Neuronal stem cell (in vitro differentiated cells): ENCODE measurements around the gene CBARP.
A peak's percentile ranks its signal among the peaks of the same experiment; 100 is the strongest.

Source experiments
- DNase-seq: peaks from one replicate; pipeline ENCODE4 v3.0.0-alpha.2; 2013; ENCODE audit warnings: low spot score
- H2AFZ ChIP-seq: one replicate; pipeline ENCODE4 v1.6.1; 2013; ENCODE audit warnings: mild to moderate bottlenecking, low read length, inconsistent platforms
- H2AK5ac ChIP-seq: 2 replicates; pipeline ENCODE4 v1.6.1; 2013; ENCODE audit warnings: low read depth, mild to moderate bottlenecking, inconsistent platforms, low read length, moderate library complexity, mixed read lengths
- H2BK120ac ChIP-seq: 2 replicates; pipeline ENCODE4 v1.6.1; 2013; ENCODE audit warnings: low read depth, mild to moderate bottlenecking, inconsistent platforms, low read length, moderate library complexity, mixed read lengths
- H2BK12ac ChIP-seq: one replicate; pipeline ENCODE4 v1.6.1; 2013; ENCODE audit warnings: low read length, inconsistent platforms
- H2BK15ac ChIP-seq: 2 replicates; pipeline ENCODE4 v1.6.1; 2013; ENCODE audit warnings: mild to moderate bottlenecking, low read length, inconsistent platforms, mixed read lengths
- H2BK5ac ChIP-seq: one replicate; pipeline ENCODE4 v1.6.1; 2013; ENCODE audit warnings: inconsistent platforms, mild to moderate bottlenecking, low read length, moderate library complexity
- H3K14ac ChIP-seq: one replicate; pipeline ENCODE4 v1.6.1; 2013; ENCODE audit warnings: low read length, inconsistent platforms
- H3K18ac ChIP-seq: 2 replicates; pipeline ENCODE4 v1.6.1; 2013; ENCODE audit warnings: low read length, inconsistent platforms
- H3K23ac ChIP-seq: 2 replicates; pipeline ENCODE4 v1.6.1; 2013; ENCODE audit warnings: low read depth, mild to moderate bottlenecking, mixed read lengths, low read length, inconsistent platforms; ENCODE audit not compliant: poor library complexity
- H3K27ac ChIP-seq: replicated peaks from 3 replicates; pipeline ENCODE4 v1.5.1; 2013; ENCODE audit warnings: low read length, inconsistent platforms
- H3K27me3 ChIP-seq, 3 experiments: 2 replicates each; pipeline ENCODE4 v1.6.1; 2013; ENCODE audit warnings: low read length in 3 of 3, mild to moderate bottlenecking in 2 of 3, inconsistent platforms in 1 of 3, low read depth in 1 of 3, mixed read lengths in 1 of 3, moderate library complexity in 1 of 3; ENCODE audit not compliant: control insufficient read depth in 3 of 3, insufficient read depth in 3 of 3
- H3K36me3 ChIP-seq, 2 donors: replicated peaks in 1 of 2; 2 replicates each; pipeline ENCODE4 v1.6.1; 2013; ENCODE audit warnings: low read length in 2 of 2; ENCODE audit not compliant: control insufficient read depth in 2 of 2, insufficient read depth in 2 of 2
- H3K4ac ChIP-seq: 2 replicates; pipeline ENCODE4 v1.6.1; 2013; ENCODE audit warnings: inconsistent platforms, mild to moderate bottlenecking, low read length, moderate library complexity
- H3K4me1 ChIP-seq, 2 donors: 1 replicate in 1 of 2; 2 replicates in 1 of 2; pipeline ENCODE4 v1.6.1; 2013; ENCODE audit warnings: low read length in 2 of 2, low read depth in 1 of 2; ENCODE audit not compliant: control insufficient read depth in 2 of 2, insufficient read depth in 1 of 2
- H3K4me2 ChIP-seq: one replicate; pipeline ENCODE4 v1.6.1; 2013; ENCODE audit warnings: mild to moderate bottlenecking, low read length, inconsistent platforms; ENCODE audit not compliant: insufficient read depth, poor library complexity, severe bottlenecking
- H3K4me3 ChIP-seq, 2 donors: 2 replicates each; pipeline ENCODE4 v1.5.1; 2013; ENCODE audit warnings: low read length in 2 of 2, mild to moderate bottlenecking in 2 of 2, inconsistent platforms in 1 of 2, moderate library complexity in 1 of 2
- H3K79me1 ChIP-seq: one replicate; pipeline ENCODE4 v1.6.1; 2013; ENCODE audit warnings: low read depth, mild to moderate bottlenecking, inconsistent platforms, low read length, moderate library complexity
- H3K9ac ChIP-seq: one replicate; pipeline ENCODE4 v1.6.1; 2013; ENCODE audit warnings: mild to moderate bottlenecking, low read depth, low read length, inconsistent platforms; ENCODE audit not compliant: poor library complexity
- H3K9me3 ChIP-seq, 2 donors: replicated peaks in 1 of 2; 2 replicates each; pipeline versions ENCODE3 to v1.6.1; 2013; ENCODE audit warnings: low read length in 2 of 2, mild to moderate bottlenecking in 2 of 2, inconsistent platforms in 1 of 2, low read depth in 1 of 2, mixed read lengths in 1 of 2, moderate library complexity in 1 of 2; ENCODE audit not compliant: control insufficient read depth in 2 of 2, insufficient read depth in 1 of 2
- H4K8ac ChIP-seq: one replicate; pipeline ENCODE4 v1.6.1; 2013; ENCODE audit warnings: low read depth, mild to moderate bottlenecking, inconsistent platforms, low read length, moderate library complexity
- H4K91ac ChIP-seq: one replicate; pipeline ENCODE4 v1.6.1; 2013; ENCODE audit warnings: low read length, low read depth, mild to moderate bottlenecking, inconsistent platforms; ENCODE audit not compliant: poor library complexity
- WGBS, 2 donors: extraction: QIAGEN DNeasy Blood & Tissue Kit; methylation state at CpG; one replicate each; pipeline ENCODE4 v1.1.7; 2013; ENCODE audit warnings: missing lambda C conversion rate in 2 of 2, mixed read lengths in 1 of 2; ENCODE audit not compliant: insufficient read length in 2 of 2, insufficient replicate concordance in 1 of 2; ENCODE audit errors: extremely low coverage in 2 of 2; 5-methylcytosine and 5-hydroxymethylcytosine counted together

The CBARP gene

DNA sequence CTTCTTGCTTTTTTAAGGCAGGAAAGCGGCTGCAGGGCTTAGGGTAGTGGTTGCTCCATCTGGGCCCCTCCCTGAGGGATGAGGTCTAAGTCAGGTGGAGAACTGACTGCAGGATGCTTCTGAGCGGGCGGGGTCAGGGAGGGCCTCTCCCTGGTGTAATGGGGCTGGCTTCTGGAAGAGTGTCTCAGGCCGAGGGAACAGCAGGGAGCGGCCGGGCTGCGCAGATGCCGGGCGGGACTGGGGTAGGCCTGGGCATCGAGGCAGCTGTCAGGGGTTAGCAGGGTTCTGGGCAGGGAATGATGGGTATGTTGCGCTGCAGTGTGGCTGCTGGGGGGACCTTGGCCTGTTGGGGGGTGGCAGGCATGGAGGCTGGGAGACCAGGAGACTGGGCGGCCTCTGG, 40.3 kb upstream of the CBARP start:
- Histone ChIP-seq H2BK120ac (no peak overlapping the region), H3K9me3 (no peaks in the 10 kb centered on the region)
- WGBS, 2 donors: no CpG with 5 or more reads among the region's 12 CpGs

DNA sequence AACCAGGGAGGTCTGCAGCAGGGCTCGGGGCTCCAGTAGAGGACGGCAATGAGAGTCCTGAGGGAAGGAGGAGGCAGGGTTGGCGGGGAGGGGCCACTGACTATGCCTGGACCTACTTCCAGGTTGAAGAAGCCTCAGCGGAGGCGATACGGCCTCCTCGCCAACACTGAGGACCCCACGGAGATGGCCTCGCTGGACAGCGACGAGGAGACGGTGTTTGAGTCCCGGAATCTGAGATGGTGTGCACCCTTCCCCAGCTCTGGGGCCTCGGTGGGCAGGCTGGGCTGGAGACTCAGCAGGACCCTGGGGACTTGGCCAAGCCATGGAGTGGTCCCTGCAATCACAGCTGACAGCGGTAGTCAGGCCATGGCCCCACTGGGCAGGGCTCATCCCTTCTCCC, 39.3 kb upstream of the CBARP start:
- H3K9ac ChIP-seq: no peak overlapping the region
- H2AK5ac ChIP-seq: peak overlapping the region; percentile 43
- no peak overlapping the region for H2BK5ac ChIP-seq
- no peak overlapping the region for H2BK15ac ChIP-seq
- H3K4ac ChIP-seq: no peak overlapping the region
- peaks cover 10% of the 10 kb centered on the region for H3K79me1 ChIP-seq
- H3K4me2 ChIP-seq: no peak overlapping the region
- H3K14ac ChIP-seq: no peak overlapping the region
- WGBS, 2 donors: no CpG with 5 or more reads among the region's 15 CpGs
- peak overlapping the region in 1 of 2 donors; percentile 6 for H3K4me3 ChIP-seq
- H3K27me3 ChIP-seq: no peaks in the 10 kb centered on the region
- H4K91ac ChIP-seq: no peak overlapping the region
- no peak overlapping the region for H4K8ac ChIP-seq
- peaks cover 12 to 14% of the 10 kb centered on the region in 2 donors for H3K4me1 ChIP-seq
- no peak overlapping the region for H3K27ac ChIP-seq
- H3K18ac ChIP-seq: no peak overlapping the region
- no peak for DNase-seq
- H2AFZ ChIP-seq: no peak overlapping the region
- H3K9me3 ChIP-seq: no peaks in the 10 kb centered on the region
- H3K36me3 ChIP-seq: peaks cover 39 to 55% of the 10 kb centered on the region in 2 donors
- H2BK12ac ChIP-seq: no peak overlapping the region
- no peak overlapping the region for H3K23ac ChIP-seq
- H2BK120ac ChIP-seq: no peak overlapping the region

More for the DNA sequence above, 40.3 kb upstream of the CBARP start:
- no peak overlapping the region for H2BK15ac ChIP-seq
- H3K4me2 ChIP-seq: no peak overlapping the region
- no peak overlapping the region for H2BK5ac ChIP-seq
- no peak overlapping the region for H2AFZ ChIP-seq
- H3K27me3 ChIP-seq: no peaks in the 10 kb centered on the region
- no peak overlapping the region for H3K4ac ChIP-seq
- H4K91ac ChIP-seq: no peak overlapping the region
- H3K23ac ChIP-seq: no peak overlapping the region
- H3K36me3 ChIP-seq: peaks cover 31 to 45% of the 10 kb centered on the region in 2 donors
- H3K27ac ChIP-seq: no peak overlapping the region
- no peak overlapping the region for H3K18ac ChIP-seq
- H3K4me1 ChIP-seq: peaks cover 11 to 15% of the 10 kb centered on the region in 2 donors
- no peak for DNase-seq
- H4K8ac ChIP-seq: no peak overlapping the region
- H3K79me1 ChIP-seq: peaks cover 9% of the 10 kb centered on the region
- H2AK5ac ChIP-seq: peak overlapping the region; percentile 84
- H2BK12ac ChIP-seq: no peak overlapping the region
- no peak overlapping the region for H3K4me3 ChIP-seq
- no peak overlapping the region for H3K14ac ChIP-seq
- H3K9ac ChIP-seq: peak overlapping the region; percentile 21

DNA sequence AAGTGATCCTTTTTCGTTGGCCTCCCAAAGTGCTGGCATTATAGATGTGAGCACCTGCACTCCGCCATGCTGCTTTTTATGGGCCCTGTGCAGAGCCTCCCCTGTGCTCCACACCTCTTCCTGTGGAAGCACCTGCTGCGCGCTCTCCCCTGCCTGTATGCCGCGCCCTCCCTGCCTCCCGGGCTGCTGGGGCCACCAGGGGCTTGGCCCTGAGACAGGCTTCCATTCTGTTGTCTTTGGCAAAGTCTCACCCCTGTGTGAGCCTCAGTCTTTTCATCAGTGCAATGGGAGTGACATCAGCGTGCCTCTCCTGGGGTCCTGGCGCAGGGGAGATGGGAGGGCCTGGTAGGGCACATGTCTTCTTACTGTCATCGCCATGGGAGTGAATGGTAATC, 38.8 kb upstream of the CBARP start:
- H3K27ac ChIP-seq: no peak overlapping the region

DNA sequence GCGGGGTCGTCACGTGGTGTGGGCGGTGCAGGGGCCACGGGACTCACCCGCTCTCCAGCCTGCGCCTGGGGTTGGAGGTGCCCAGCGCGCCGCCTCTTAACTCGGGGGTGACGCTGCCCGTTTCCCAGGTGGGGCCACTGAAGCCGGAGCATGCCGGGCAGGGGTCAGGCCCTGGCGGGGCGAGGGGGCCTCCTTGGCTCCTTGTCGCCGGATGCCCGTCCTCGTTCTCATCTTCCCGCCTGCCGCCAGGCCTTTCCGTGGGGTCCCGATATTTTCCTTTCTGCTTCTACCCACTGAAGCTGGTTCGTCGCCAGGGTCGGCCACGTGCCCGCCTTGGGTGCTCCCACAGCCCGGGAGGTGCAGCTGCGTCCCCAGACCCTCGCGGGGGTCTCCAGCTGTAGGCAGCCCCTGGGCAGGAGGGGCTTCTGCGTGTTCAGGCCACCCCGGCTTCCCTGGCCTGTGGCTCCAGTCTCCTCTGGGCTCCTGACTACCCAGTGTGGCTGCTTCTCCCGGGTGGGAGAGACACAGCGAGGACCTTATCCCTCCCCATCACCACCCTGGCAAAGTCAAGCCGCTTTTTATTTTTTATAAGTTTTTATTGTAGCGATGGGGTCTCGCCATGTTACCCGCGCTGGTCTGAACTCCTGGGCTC, 38.3 kb upstream of the CBARP start:
- peaks cover 48 to 65% of the 10 kb centered on the region in 2 donors for H3K36me3 ChIP-seq
- DNase-seq: no peak
- H3K9me3 ChIP-seq: no peaks in the 10 kb centered on the region
- H3K9ac ChIP-seq: peak overlapping the region; percentile 94
- peak overlapping the region; percentile 98 for H2BK15ac ChIP-seq
- H3K4me1 ChIP-seq: peaks cover 15 to 16% of the 10 kb centered on the region in 2 donors
- peak overlapping the region; percentile 99 for H3K23ac ChIP-seq
- peak overlapping the region; percentile 93 for H2BK12ac ChIP-seq
- peak overlapping the region; percentile 91 for H2BK5ac ChIP-seq
- peak overlapping the region; percentile 85 for H3K4me2 ChIP-seq
- peak overlapping the region; percentile 77 for H3K27ac ChIP-seq
- H4K91ac ChIP-seq: no peak overlapping the region
- H3K4ac ChIP-seq: peak overlapping the region; percentile 97
- peak overlapping the region; percentile 72 for H4K8ac ChIP-seq
- peak overlapping the region; percentile 84 for H3K14ac ChIP-seq
- H2BK120ac ChIP-seq: no peak overlapping the region
- H2AFZ ChIP-seq: peak overlapping the region; percentile 87
- H3K79me1 ChIP-seq: peaks cover 15% of the 10 kb centered on the region
- WGBS, 2 donors: no CpG with 5 or more reads among the region's 43 CpGs
- H2AK5ac ChIP-seq: peak overlapping the region; percentile 98
- H3K18ac ChIP-seq: peak overlapping the region; percentile 94
- H3K27me3 ChIP-seq: no peaks in the 10 kb centered on the region
- H3K4me3 ChIP-seq: peak overlapping the region; percentile 77 to 84

More for the DNA sequence above, 38.8 kb upstream of the CBARP start:
- peak overlapping the region in 1 of 2 donors; percentile 77 for H3K4me3 ChIP-seq
- H4K8ac ChIP-seq: no peak overlapping the region
- H3K4me2 ChIP-seq: peak overlapping the region; percentile 85
- no peak overlapping the region for H4K91ac ChIP-seq
- no CpG with 5 or more reads among the region's 10 CpGs for WGBS, 2 donors
- peak overlapping the region; percentile 21 for H3K23ac ChIP-seq
- no peak overlapping the region for H3K9ac ChIP-seq
- no peak overlapping the region for H2AFZ ChIP-seq
- H3K9me3 ChIP-seq: no peaks in the 10 kb centered on the region
- no peak overlapping the region for H2BK5ac ChIP-seq
- H3K36me3 ChIP-seq: peaks cover 43 to 60% of the 10 kb centered on the region in 2 donors
- H3K4ac ChIP-seq: no peak overlapping the region
- no peak overlapping the region for H3K14ac ChIP-seq
- H3K18ac ChIP-seq: peak overlapping the region; percentile 11
- H3K27me3 ChIP-seq: no peaks in the 10 kb centered on the region
- no peak overlapping the region for H2BK12ac ChIP-seq
- H2BK15ac ChIP-seq: peak overlapping the region; percentile 98
- H3K4me1 ChIP-seq: peaks cover 14% of the 10 kb centered on the region in 2 donors
- H2BK120ac ChIP-seq: no peak overlapping the region
- peak overlapping the region; percentile 98 for H2AK5ac ChIP-seq
- DNase-seq: no peak
- peaks cover 12% of the 10 kb centered on the region for H3K79me1 ChIP-seq
